Large intestine (tissue), 3 donors: Measurements from ENCODE around the gene PTPRG. TPM values are rescaled to one million over a fixed set of nuclear protein-coding genes. Genes with fewer than 3 reads are reported as not detected.

ENCODE experiments used
- DNase-seq, 2 donors: peaks; one replicate each; pipeline versions ENCODE4 v3.0.0 to v3.0.0-alpha.2; 2013
- H3K27ac ChIP-seq: one replicate; pipeline ENCODE4 v1.5.1; 2013; ENCODE audit warnings: low read length
- H3K27me3 ChIP-seq: 2 replicates; pipeline ENCODE4 v1.6.1; 2013; ENCODE audit warnings: low read length; ENCODE audit not compliant: control insufficient read depth, insufficient read depth
- H3K36me3 ChIP-seq: 2 replicates; pipeline ENCODE4 v1.6.1; 2013; ENCODE audit warnings: low read length; ENCODE audit not compliant: control insufficient read depth, insufficient read depth
- H3K4me1 ChIP-seq: one replicate; pipeline ENCODE4 v1.6.1; 2013; ENCODE audit warnings: low read length; ENCODE audit not compliant: control insufficient read depth, insufficient read depth
- H3K4me3 ChIP-seq: one replicate; pipeline ENCODE4 v1.5.1; 2013; ENCODE audit warnings: low read length
- H3K9me3 ChIP-seq: one replicate; pipeline ENCODE4 v1.6.1; 2013; ENCODE audit warnings: mild to moderate bottlenecking, low read depth, low read length, moderate library complexity; ENCODE audit not compliant: control insufficient read depth
- WGBS: methylation state at CpG from one replicate; pipeline ENCODE4 v1.1.5; 2013; ENCODE audit warnings: low lambda C conversion rate; ENCODE audit not compliant: insufficient coverage; 5-methylcytosine and 5-hydroxymethylcytosine counted together
- polyA plus RNA-seq: library from polyadenylated mRNA; unstranded; fragments of 120-200 nt; gene quantifications from one replicate; pipeline ENCODE4 v1.2.1, GENCODE V29; 2013

PTPRG gene
- polyA plus RNA-seq, 1 donor, result 18.3 TPM

GRCh38 chr3:61790411-61790810, 229.0 kb downstream of the PTPRG start:
- no peaks in the 10 kb centered on the region for H3K27me3 ChIP-seq
- no peaks in the 10 kb centered on the region for H3K4me1 ChIP-seq
- H3K27ac ChIP-seq, result no peak overlapping the region

GRCh38 chr3:61793056-61793455, 231.7 kb downstream of the PTPRG start:
- Histone ChIP-seq H3K4me3 (no peak overlapping the region), H3K36me3 (no peaks in the 10 kb centered on the region), H3K4me1 (no peaks in the 10 kb centered on the region), H3K9me3 (no peaks in the 10 kb centered on the region), H3K27ac (no peak overlapping the region), H3K27me3 (no peaks in the 10 kb centered on the region)
- WGBS, result no CpG with 5 or more reads among the region's 2 CpGs
- DNase-seq, result no peak

More at GRCh38 chr3:61790411-61790810, 229.0 kb downstream of the PTPRG start:
- H3K4me3 ChIP-seq, result no peak overlapping the region
- no peak for DNase-seq
- no peaks in the 10 kb centered on the region for H3K36me3 ChIP-seq
- H3K9me3 ChIP-seq, result no peaks in the 10 kb centered on the region

GRCh38 chr3:61793521-61793920, 232.2 kb downstream of the PTPRG start:
- Histone ChIP-seq H3K27ac (no peak overlapping the region), H3K36me3 (no peaks in the 10 kb centered on the region), H3K27me3 (no peaks in the 10 kb centered on the region), H3K4me3 (no peak overlapping the region), H3K4me1 (no peaks in the 10 kb centered on the region), H3K9me3 (no peaks in the 10 kb centered on the region)
- DNase-seq, result no peak

- H3K27ac ChIP-seq, result no peak overlapping the region
- no peaks in the 10 kb centered on the region for H3K9me3 ChIP-seq
- 100% methylated on average over 1 of the region's 3 CpGs for WGBS
- no peak overlapping the region for H3K4me3 ChIP-seq
- no peaks in the 10 kb centered on the region for H3K4me1 ChIP-seq
- no peaks in the 10 kb centered on the region for H3K36me3 ChIP-seq
- no peak for DNase-seq
- no peaks in the 10 kb centered on the region for H3K27me3 ChIP-seq
These were observed 233.0 kb downstream of the PTPRG start for GRCh38 chr3:61794341-61794740.

- no peak for DNase-seq
- Histone ChIP-seq H3K27ac (no peak overlapping the region), H3K27me3 (no peaks in the 10 kb centered on the region), H3K4me1 (no peaks in the 10 kb centered on the region), H3K36me3 (no peaks in the 10 kb centered on the region), H3K4me3 (no peak overlapping the region), H3K9me3 (no peaks in the 10 kb centered on the region)
- WGBS, result no CpG with 5 or more reads among the region's 2 CpGs
These were observed 233.6 kb downstream of the PTPRG start for GRCh38 chr3:61794961-61795360.

- peak in 1 of 2 donors; percentile 39 for DNase-seq
- WGBS, result no CpG with 5 or more reads among the region's 6 CpGs
- Histone ChIP-seq H3K27me3 (no peaks in the 10 kb centered on the region), H3K9me3 (no peaks in the 10 kb centered on the region), H3K4me3 (no peak overlapping the region), H3K27ac (no peak overlapping the region), H3K36me3 (no peaks in the 10 kb centered on the region), H3K4me1 (no peaks in the 10 kb centered on the region)
These were observed 234.8 kb downstream of the PTPRG start for GRCh38 chr3:61796088-61796680.

GRCh38 chr3:61796911-61797310, 235.5 kb downstream of the PTPRG start:
- 88% methylated on average over 1 of the region's 6 CpGs for WGBS
- Histone ChIP-seq H3K9me3 (no peaks in the 10 kb centered on the region), H3K4me3 (no peak overlapping the region), H3K27me3 (no peaks in the 10 kb centered on the region), H3K4me1 (no peaks in the 10 kb centered on the region), H3K27ac (no peak overlapping the region), H3K36me3 (no peaks in the 10 kb centered on the region)
- no peak for DNase-seq

- WGBS, result no CpG with 5 or more reads among the region's 1 CpG
These were observed 241.4 kb downstream of the PTPRG start for GRCh38 chr3:61802772-61803171.

GRCh38 chr3:61803983-61804382, 242.6 kb downstream of the PTPRG start:
- WGBS, result no CpG with 5 or more reads among the region's 1 CpG
- H3K36me3 ChIP-seq, result no peaks in the 10 kb centered on the region
- no peaks in the 10 kb centered on the region for H3K9me3 ChIP-seq
- no peak overlapping the region for H3K27ac ChIP-seq
- no peak for DNase-seq
- H3K27me3 ChIP-seq, result no peaks in the 10 kb centered on the region
- no peak overlapping the region for H3K4me3 ChIP-seq
- H3K4me1 ChIP-seq, result no peaks in the 10 kb centered on the region

More at GRCh38 chr3:61802772-61803171, 241.4 kb downstream of the PTPRG start:
- no peaks in the 10 kb centered on the region for H3K36me3 ChIP-seq
- H3K27ac ChIP-seq, result no peak overlapping the region
- no peaks in the 10 kb centered on the region for H3K9me3 ChIP-seq
- no peak for DNase-seq
- H3K27me3 ChIP-seq, result no peaks in the 10 kb centered on the region
- no peaks in the 10 kb centered on the region for H3K4me1 ChIP-seq
- H3K4me3 ChIP-seq, result no peak overlapping the region

- H3K4me3 ChIP-seq, result no peak overlapping the region
- H3K27ac ChIP-seq, result no peak overlapping the region
- H3K36me3 ChIP-seq, result no peaks in the 10 kb centered on the region
- no peaks in the 10 kb centered on the region for H3K9me3 ChIP-seq
- DNase-seq, result no peak
- no peaks in the 10 kb centered on the region for H3K27me3 ChIP-seq
- no CpG with 5 or more reads among the region's 1 CpG for whole genome bisulfite sequencing
- H3K4me1 ChIP-seq, result peaks cover 2% of the 10 kb centered on the region
These were observed 243.4 kb downstream of the PTPRG start for GRCh38 chr3:61804782-61805181.

GRCh38 chr3:61805510-61806080, 244.2 kb downstream of the PTPRG start:
- no peaks in the 10 kb centered on the region for H3K9me3 ChIP-seq
- peaks cover 9% of the 10 kb centered on the region for H3K4me1 ChIP-seq
- no peak overlapping the region for H3K4me3 ChIP-seq
- no peaks in the 10 kb centered on the region for H3K36me3 ChIP-seq
- no peaks in the 10 kb centered on the region for H3K27me3 ChIP-seq
- no CpG with 5 or more reads among the region's 3 CpGs for WGBS
- DNase-seq, result no peak
- no peak overlapping the region for H3K27ac ChIP-seq
